Stomach (tissue), 4 donors: ENCODE data around the gene TMIGD1.

Experiments
- CTCF ChIP-seq, 7 experiments: fragments of 450-650 bp in 4 of 7; fragments of 200-600 bp in 3 of 7; sonication (generic) in 3 of 7; IDR thresholded peaks; one replicate each; pipeline ENCODE4 v1.5.1; 2016 to 2019; ENCODE audit warnings: antibody characterized with exemption in 7 of 7, control low read depth in 2 of 7, mild to moderate bottlenecking in 1 of 7
- EP300 ChIP-seq: sonication (generic); formaldehyde crosslinking; IDR thresholded peaks from one replicate; pipeline ENCODE4 v1.6.1; 2017; ENCODE audit warnings: antibody characterized with exemption
- POLR2A ChIP-seq, 4 donors: fragments of 450-650 bp; IDR thresholded peaks; one replicate each; pipeline ENCODE4 v1.6.1; 2016; ENCODE audit warnings: antibody characterized with exemption in 4 of 4, control low read depth in 2 of 4, mild to moderate bottlenecking in 1 of 4, moderate library complexity in 1 of 4
- POLR2AphosphoS5 ChIP-seq, 3 donors: sonication (generic); formaldehyde crosslinking; IDR thresholded peaks; one replicate each; pipeline ENCODE4 v1.6.1; 2016; ENCODE audit warnings: antibody characterized with exemption in 3 of 3

GRCh38 chr17:30302241-30302640, 31.6 kb downstream of the TMIGD1 start:
- TF ChIP-seq CTCF (IDR thresholded peaks at IDR 0.05) (no peak), EP300 (no peak), POLR2A (IDR thresholded peaks at IDR 0.05) (no peak), POLR2AphosphoS5 (IDR thresholded peaks at IDR 0.05) (no peak)
